RWPE1 (cell line): ENCODE measurements around the gene MBNL3.

Source experiments
- CTCF ChIA-PET: fragments of 350-600 bp; sonication (Branson Sonifier 250); formaldehyde crosslinking; extraction: SDS; loops from one replicate; lab custom pipeline; 2021; lab: Yijun Ruan, JAX
- POLR2A ChIA-PET: fragments of 400-600 bp; formaldehyde crosslinking; extraction: SDS; loops from one replicate; lab custom pipeline; 2020; ENCODE audit warnings: antibody characterized with exemption; ENCODE audit not compliant: low non-redundant PET; lab: Yijun Ruan, JAX
- DNase-seq: peaks from one replicate; pipeline ENCODE4 v3.0.0; 2012; ENCODE audit warnings: low spot score
- H3K27ac ChIP-seq: fragments of 450-650 bp; 2 replicates; pipeline ENCODE4 v1.5.1; 2017
- CTCF ChIP-seq: fragments of 450-650 bp; conservative IDR thresholded peaks from 2 replicates; pipeline ENCODE4 v1.5.1; 2017; ENCODE audit warnings: low read depth, mild to moderate bottlenecking

The MBNL3 gene

GRCh38 chrX:132482632-132483031 is 6.2 kb downstream of the MBNL3 start:
- TF ChIP-seq CTCF, result no peak
- DNase-seq, result no peak
- ChIA-PET POLR2A (no interaction called here), CTCF (no interaction called here)
- H3K27ac ChIP-seq, result no peak overlapping the region

- no peak overlapping the region for H3K27ac ChIP-seq
- TF ChIP-seq CTCF, result no peak
- POLR2A ChIA-PET, result no interaction called here
- no peak for DNase-seq
- CTCF ChIA-PET, result interaction anchor here (0.7 kb wide), 1 partner anchor 150 kb away, joined by 3 read pairs; no protein-coding TSS in a partner anchor
These were observed 7.4 kb downstream of the MBNL3 start for GRCh38 chrX:132481449-132481848.

GRCh38 chrX:132480581-132481203 is 8.1 kb downstream of the MBNL3 start:
- ChIA-PET POLR2A (no interaction called here), CTCF (interaction anchor here (0.7 to 0.8 kb wide), 3 partner anchors 110 to 221 kb away, joined by 3 read pairs; no protein-coding TSS in a partner anchor)
- no peak for DNase-seq
- H3K27ac ChIP-seq, result no peak overlapping the region
- no peak for TF ChIP-seq CTCF

GRCh38 chrX:132474544-132475248 is 14.1 kb downstream of the MBNL3 start:
- no peak for DNase-seq
- H3K27ac ChIP-seq, result no peak overlapping the region
- POLR2A ChIA-PET, result no interaction called here
- CTCF ChIA-PET, result no interaction called here
- TF ChIP-seq CTCF, result no peak

GRCh38 chrX:132472397-132472796 is 16.4 kb downstream of the MBNL3 start:
- ChIA-PET POLR2A (no interaction called here), CTCF (no interaction called here)
- no peak overlapping the region for H3K27ac ChIP-seq
- no peak for DNase-seq
- no peak for TF ChIP-seq CTCF

- no peak for DNase-seq
- ChIA-PET CTCF (no interaction called here), POLR2A (no interaction called here)
- H3K27ac ChIP-seq, result no peak overlapping the region
- TF ChIP-seq CTCF, result no peak
These were observed 18.0 kb downstream of the MBNL3 start for GRCh38 chrX:132470831-132471230.
